D721Med (cell line): ENCODE data around the gene PDLIM7.

Source experiments
- DNase-seq: peaks from one replicate; pipeline ENCODE4 v3.0.0; 2011; ENCODE audit warnings: low spot score; ENCODE audit not compliant: insufficient read length
- FAIRE-seq: peaks from 2 replicates; lab custom pipeline; 2011; peaks lifted over from hg19 to GRCh38; lab: Jason Lieb, UNC
- TF ChIP-seq, protein P1 (sequence below): IDR thresholded peaks from 2 replicates; pipeline ENCODE4 v1.5.1; 2012; ENCODE audit warnings: mild to moderate bottlenecking, control low read depth; ENCODE audit not compliant: insufficient read depth; ENCODE audit errors: missing control alignments

The PDLIM7 gene

DNA sequence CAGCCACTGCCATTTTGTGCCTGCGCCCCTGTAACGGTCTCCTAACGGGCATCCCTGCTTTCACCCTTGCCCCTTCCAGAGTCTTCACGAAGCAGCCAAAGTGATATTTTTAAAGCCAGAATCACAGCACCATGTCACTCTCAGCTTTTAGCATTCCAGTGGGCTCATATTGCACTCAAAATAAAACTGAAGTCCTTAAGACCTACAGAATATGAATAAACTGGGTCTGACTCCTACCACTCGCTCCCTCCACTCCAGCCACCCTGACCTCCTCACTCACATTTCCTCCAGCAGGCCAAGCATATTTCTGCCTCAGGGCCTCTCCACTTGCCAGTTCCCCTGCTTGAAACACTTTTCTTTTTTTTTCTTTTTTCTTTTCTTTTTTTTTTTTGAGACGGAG lies 2.4 kb upstream of the PDLIM7 start:
- FAIRE-seq (no peak), DNase-seq (no peak)
- TF ChIP-seq, protein P1, sequence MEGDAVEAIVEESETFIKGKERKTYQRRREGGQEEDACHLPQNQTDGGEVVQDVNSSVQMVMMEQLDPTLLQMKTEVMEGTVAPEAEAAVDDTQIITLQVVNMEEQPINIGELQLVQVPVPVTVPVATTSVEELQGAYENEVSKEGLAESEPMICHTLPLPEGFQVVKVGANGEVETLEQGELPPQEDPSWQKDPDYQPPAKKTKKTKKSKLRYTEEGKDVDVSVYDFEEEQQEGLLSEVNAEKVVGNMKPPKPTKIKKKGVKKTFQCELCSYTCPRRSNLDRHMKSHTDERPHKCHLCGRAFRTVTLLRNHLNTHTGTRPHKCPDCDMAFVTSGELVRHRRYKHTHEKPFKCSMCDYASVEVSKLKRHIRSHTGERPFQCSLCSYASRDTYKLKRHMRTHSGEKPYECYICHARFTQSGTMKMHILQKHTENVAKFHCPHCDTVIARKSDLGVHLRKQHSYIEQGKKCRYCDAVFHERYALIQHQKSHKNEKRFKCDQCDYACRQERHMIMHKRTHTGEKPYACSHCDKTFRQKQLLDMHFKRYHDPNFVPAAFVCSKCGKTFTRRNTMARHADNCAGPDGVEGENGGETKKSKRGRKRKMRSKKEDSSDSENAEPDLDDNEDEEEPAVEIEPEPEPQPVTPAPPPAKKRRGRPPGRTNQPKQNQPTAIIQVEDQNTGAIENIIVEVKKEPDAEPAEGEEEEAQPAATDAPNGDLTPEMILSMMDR = no peak

DNA sequence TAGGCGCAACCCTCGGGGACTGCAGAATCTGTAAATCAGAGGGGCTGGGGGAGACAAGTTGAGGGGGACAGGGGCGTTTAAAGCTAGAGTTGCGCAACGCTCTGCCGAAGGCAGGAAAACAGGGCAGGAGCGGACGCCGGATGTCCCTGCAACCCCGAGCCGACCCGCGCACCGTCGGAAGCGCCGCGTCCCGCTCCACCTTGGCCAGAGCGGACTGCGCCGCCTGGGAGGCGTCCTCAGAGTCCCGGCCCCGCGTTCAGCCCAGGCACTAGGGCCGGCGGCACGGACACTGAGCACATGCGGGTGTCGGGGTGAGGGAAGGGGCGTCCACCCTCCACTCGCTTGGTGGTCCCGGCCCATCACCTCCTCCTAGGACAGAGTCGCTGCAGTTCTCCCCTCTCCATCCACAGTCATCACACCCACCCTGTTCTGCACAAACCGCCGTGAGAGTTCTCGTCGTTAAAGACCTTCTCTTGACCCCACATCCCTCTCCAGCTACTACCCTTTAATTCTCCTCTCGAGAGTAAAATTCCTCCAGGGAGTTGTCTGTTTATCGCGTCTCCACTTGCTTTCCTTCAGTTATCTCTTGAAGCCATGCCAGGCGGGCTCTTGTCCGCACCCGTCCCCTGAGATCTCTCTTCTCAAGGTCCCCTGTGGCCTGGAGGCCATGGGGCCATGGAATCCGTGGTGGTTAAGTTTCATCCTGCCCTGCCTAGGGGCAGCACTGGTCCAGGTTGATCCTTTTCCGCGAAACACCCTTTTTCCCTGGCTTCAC lies 796 bp upstream of the PDLIM7 start:
- TF ChIP-seq, protein P1 = no peak
- DNase-seq (no peak), FAIRE-seq (no peak)

DNA sequence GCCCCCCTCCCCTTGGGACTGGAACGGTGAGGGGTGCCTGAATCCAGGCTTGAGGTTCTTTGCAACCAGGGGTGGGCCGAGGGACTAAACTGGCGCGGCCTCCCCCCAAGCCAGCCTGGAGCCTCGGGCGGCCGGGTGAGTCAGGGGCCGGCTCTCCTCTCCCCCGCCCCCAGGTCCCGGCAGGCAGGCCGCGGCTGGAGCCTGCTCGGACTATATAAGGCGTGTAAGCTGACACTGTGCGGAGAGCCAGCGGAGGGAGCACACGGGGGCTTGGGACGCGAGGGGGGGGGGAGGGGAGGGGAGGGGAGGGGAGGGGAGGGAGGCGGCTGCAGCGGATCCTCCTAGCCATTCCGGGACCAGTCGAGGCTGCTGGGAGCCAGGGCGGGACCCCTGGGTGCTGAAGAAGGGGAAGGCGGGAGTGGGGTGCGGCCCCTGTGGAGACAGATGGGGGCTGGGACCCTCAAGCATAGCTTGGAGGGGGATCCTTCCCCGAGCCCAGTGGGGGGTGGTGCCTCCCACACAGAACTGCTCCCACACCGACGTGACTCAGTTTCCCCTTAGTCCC lies 595 bp downstream of the PDLIM7 start:
- FAIRE-seq (no peak), DNase-seq (peak; percentile 68)
- TF ChIP-seq, protein P1 = no peak

DNA sequence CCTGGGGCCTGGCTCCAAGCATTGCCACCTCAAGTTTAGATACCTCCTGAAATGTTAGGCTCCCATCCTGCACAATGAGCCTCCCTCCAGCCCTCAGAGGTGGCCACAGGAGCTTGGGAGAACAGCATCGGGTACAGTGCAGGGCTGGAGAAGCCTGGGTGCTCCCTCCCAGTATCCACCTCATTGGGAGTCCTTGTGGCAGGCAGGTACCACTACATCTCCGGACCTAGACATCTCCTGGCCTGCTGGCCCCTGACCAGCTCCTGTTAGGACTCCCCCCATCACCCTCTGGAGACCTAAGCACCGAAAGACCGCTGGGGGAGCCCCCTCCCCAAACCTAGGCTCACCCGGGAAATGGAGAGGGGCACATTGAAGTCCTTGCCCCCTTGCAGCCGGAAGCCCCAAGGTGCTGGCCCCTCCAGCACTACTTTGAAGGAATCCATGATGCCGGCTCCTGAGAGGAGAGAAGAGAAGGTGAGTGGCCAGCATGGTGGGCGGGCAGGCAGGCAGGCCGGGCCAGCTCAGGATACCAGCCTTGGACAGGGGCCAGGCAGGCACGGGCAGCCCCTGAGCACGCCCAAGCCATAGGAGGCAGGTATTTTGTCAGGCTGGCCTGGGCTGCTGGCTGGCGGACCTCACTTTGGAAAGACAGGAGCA lies 1.2 kb downstream of the PDLIM7 start:
- no peak for DNase-seq
- no peak for FAIRE-seq
- TF ChIP-seq, protein P1 = no peak

DNA sequence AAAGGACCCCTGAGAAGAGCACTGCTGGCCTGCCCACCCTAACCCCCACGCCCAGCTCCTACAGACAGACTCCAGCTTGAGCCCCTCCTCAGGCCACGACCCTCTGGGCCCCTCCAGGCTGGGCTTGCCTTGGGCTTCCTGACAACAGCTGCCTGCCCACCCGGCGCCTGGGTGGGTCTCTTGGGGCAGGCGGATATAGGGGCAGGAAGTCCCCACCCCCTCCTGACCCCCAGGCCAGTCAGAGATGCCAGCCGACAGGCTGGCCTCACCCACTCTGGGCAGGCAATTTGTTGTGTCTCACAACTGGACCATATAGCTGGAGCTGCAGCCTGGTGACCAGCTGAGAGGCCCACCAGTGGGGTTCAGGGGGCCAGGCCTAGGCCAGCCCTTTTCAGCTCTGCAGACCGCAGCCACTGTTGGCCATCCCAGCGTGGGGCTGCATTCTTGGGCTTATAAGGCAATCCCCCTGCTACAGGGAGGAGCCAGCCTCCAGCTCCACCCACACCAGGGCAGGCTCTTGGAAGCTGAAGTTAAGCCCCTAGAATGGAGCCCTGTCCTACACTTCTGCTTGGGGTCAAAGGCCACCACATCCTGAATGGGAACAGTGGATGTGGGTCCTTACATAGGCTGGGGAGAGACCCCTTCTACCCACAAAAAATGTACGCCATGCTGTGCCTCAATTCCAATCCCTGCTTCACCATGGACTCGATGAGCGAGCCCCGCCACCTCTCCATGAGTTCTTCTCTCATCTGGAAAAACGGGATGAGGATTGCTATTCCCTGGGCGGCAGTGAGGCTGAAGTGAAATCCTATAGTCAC lies 2.0 kb downstream of the PDLIM7 start:
- no peak for DNase-seq
- TF ChIP-seq, protein P1 = no peak
- no peak for FAIRE-seq

DNA sequence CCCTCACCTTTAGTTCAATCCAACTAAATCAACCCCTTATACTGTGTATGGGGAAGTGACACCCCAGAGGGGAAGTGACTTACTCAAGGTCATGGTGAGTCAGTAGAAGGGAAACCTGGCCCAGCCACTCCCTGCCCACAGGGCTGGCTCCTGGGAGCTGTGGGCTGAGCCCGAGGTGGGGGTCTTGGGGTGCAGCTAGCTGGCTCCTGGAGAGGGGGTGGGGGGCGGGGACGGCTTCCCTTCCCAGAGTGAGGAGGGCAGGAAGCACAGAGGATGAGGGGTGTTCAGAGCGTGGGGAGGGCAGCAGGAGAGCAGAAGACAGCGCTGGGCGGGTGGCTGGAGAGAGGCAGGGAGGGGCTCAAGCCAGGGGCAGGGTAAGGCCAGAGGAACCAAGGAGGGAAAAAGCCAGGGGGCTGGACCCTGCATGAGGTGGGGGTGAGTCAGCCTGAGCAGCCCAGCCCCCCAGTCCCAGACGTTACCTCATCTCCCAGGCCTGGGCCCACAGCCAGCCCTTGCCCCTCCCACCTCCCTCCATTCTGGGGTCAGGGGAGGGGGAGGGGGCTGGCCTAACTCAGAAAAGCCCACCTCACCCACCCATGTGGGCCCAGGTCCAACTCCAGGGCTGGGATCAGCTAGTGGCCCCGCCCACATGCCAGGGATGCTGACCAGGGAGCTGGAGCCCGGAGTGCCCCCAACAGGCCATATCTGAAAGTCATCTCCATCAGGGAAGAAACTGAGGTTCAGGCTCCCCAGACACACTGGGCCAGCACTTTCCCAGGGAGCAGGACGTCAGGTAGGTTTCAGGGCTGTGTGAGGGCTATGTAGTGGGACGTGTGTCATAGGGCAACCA lies 2.8 kb downstream of the PDLIM7 start:
- TF ChIP-seq, protein P1 = peak; percentile 23
- FAIRE-seq = no peak
- no peak for DNase-seq
